Breast epithelium (tissue), 4 donors: ENCODE data around the gene GPR176. TPM values are rescaled to one million over a fixed set of nuclear protein-coding genes. Genes with fewer than 3 reads are reported as not detected.

ENCODE experiments used
- DNase-seq, 2 donors: peaks; one replicate each; pipeline ENCODE4 v3.0.0-alpha.2; 2019; ENCODE audit warnings: low spot score in 2 of 2
- H3K27ac ChIP-seq, 2 donors: fragments of 200-600 bp; sonication (generic) in 1 of 2; one replicate each; pipeline ENCODE4 v1.5.1; 2016 to 2019; ENCODE audit warnings: mild to moderate bottlenecking in 1 of 2
- H3K27me3 ChIP-seq, 2 donors: fragments of 200-600 bp; sonication (generic) in 1 of 2; one replicate each; pipeline versions ENCODE4 v1.5.1 to v1.6.0; 2017 to 2019; ENCODE audit warnings: control low read depth in 1 of 2, mild to moderate bottlenecking in 1 of 2
- H3K36me3 ChIP-seq: fragments of 200-600 bp; one replicate; pipeline ENCODE4 v1.5.1; 2019
- H3K4me1 ChIP-seq, 2 donors: fragments of 200-600 bp; sonication (generic); one replicate each; pipeline ENCODE4 v1.5.1; 2016 to 2019; ENCODE audit warnings: control low read depth in 1 of 2
- H3K4me3 ChIP-seq, 3 donors: fragments of 200-600 bp; sonication (generic); 1 replicate in 2 of 3; 2 replicates in 1 of 3; pipeline ENCODE4 v1.5.1; 2016 to 2019; ENCODE audit warnings: mild to moderate bottlenecking in 3 of 3, moderate library complexity in 2 of 3
- H3K9me3 ChIP-seq, 2 donors: fragments of 200-600 bp; sonication (generic) in 1 of 2; one replicate each; pipeline ENCODE4 v1.5.1; 2016 to 2019; ENCODE audit warnings: control low read depth in 1 of 2
- CTCF ChIP-seq, 3 donors: fragments of 450-650 bp; IDR thresholded peaks; one replicate each; pipeline ENCODE4 v1.5.1; 2016 to 2017; ENCODE audit warnings: antibody characterized with exemption in 3 of 3, mild to moderate bottlenecking in 3 of 3, moderate library complexity in 3 of 3
- POLR2A ChIP-seq: fragments of 450-650 bp; IDR thresholded peaks from one replicate; pipeline ENCODE4 v1.6.1; 2016; ENCODE audit warnings: antibody characterized with exemption, mild to moderate bottlenecking, moderate library complexity
- POLR2AphosphoS5 ChIP-seq, 3 donors: sonication (generic); formaldehyde crosslinking; IDR thresholded peaks; one replicate each; pipeline ENCODE4 v1.6.1; 2017; ENCODE audit warnings: antibody characterized with exemption in 3 of 3
- intact Hi-C: fragments of 100-400 bp; cut with DNase I; formaldehyde crosslinking; loops from one replicate; pipeline ENCODE4 v1.15.1; 2023; ENCODE audit warnings: low total_unique reads
- total RNA-seq, 3 donors: library from RNA; depleted of rRNA; stranded (reverse); fragments of >200 nt; gene quantifications; one replicate each; pipeline ENCODE4 v1.1.0, GENCODE V29; 2016

GPR176 gene
- total RNA-seq, 3 donors from 2014 or later = 4.4 to 12.1 (median 9.4) TPM

- TF ChIP-seq CTCF (IDR thresholded peaks at IDR 0.05) = no peak
- TF ChIP-seq POLR2A = no peak
- TF ChIP-seq POLR2AphosphoS5 (IDR thresholded peaks at IDR 0.05) = no peak
- no peaks in the 10 kb centered on the region for H3K4me1 ChIP-seq
- H3K27ac ChIP-seq = no peak overlapping the region
- DNase-seq = no peak
- H3K9me3 ChIP-seq = no peaks in the 10 kb centered on the region
- no peak overlapping the region for H3K4me3 ChIP-seq
- intact Hi-C loops = no loop called here
- no peaks in the 10 kb centered on the region for H3K27me3 ChIP-seq
- H3K36me3 ChIP-seq = no peaks in the 10 kb centered on the region
These were observed 76.5 kb downstream of the GPR176 start for GRCh38 chr15:39843565-39843964.

GRCh38 chr15:39837454-39837853, 82.6 kb downstream of the GPR176 start:
- Histone ChIP-seq H3K27ac (no peak overlapping the region), H3K27me3 (no peaks in the 10 kb centered on the region), H3K9me3 (no peaks in the 10 kb centered on the region), H3K4me3 (no peak overlapping the region), H3K4me1 (no peaks in the 10 kb centered on the region), H3K36me3 (no peaks in the 10 kb centered on the region)
- TF ChIP-seq POLR2AphosphoS5 (IDR thresholded peaks at IDR 0.05) = no peak
- no peak for TF ChIP-seq POLR2A
- no peak for TF ChIP-seq CTCF (IDR thresholded peaks at IDR 0.05)
- no peak for DNase-seq
- intact Hi-C loops = no loop called here

GRCh38 chr15:39835550-39835949, 84.5 kb downstream of the GPR176 start:
- no peak for DNase-seq
- no peaks in the 10 kb centered on the region for H3K36me3 ChIP-seq
- intact Hi-C loops = no loop called here
- no peak overlapping the region for H3K4me3 ChIP-seq
- no peaks in the 10 kb centered on the region for H3K27me3 ChIP-seq
- H3K27ac ChIP-seq = no peak overlapping the region
- H3K4me1 ChIP-seq = no peaks in the 10 kb centered on the region
- no peaks in the 10 kb centered on the region for H3K9me3 ChIP-seq
- TF ChIP-seq CTCF (IDR thresholded peaks at IDR 0.05) (no peak), POLR2AphosphoS5 (IDR thresholded peaks at IDR 0.05) (no peak), POLR2A (no peak)

- Histone ChIP-seq H3K27me3 (no peaks in the 10 kb centered on the region), H3K9me3 (no peaks in the 10 kb centered on the region), H3K27ac (no peak overlapping the region), H3K36me3 (no peaks in the 10 kb centered on the region), H3K4me1 (no peaks in the 10 kb centered on the region), H3K4me3 (no peak overlapping the region)
- no peak for TF ChIP-seq CTCF (IDR thresholded peaks at IDR 0.05)
- TF ChIP-seq POLR2A = no peak
- no peak for TF ChIP-seq POLR2AphosphoS5 (IDR thresholded peaks at IDR 0.05)
- no peak for DNase-seq
- intact Hi-C loops = no loop called here
These were observed 85.8 kb downstream of the GPR176 start for GRCh38 chr15:39834256-39834655.

GRCh38 chr15:39833515-39833981, 86.5 kb downstream of the GPR176 start:
- no peaks in the 10 kb centered on the region for H3K4me1 ChIP-seq
- H3K36me3 ChIP-seq = no peaks in the 10 kb centered on the region
- no peaks in the 10 kb centered on the region for H3K9me3 ChIP-seq
- TF ChIP-seq CTCF (IDR thresholded peaks at IDR 0.05) (no peak), POLR2AphosphoS5 (IDR thresholded peaks at IDR 0.05) (no peak), POLR2A (no peak)
- no peaks in the 10 kb centered on the region for H3K27me3 ChIP-seq
- DNase-seq = no peak
- peak overlapping the region; percentile 31 to 62 for H3K27ac ChIP-seq
- H3K4me3 ChIP-seq = no peak overlapping the region
- intact Hi-C loops = no loop called here
